Urothelium cell line (cell line): ENCODE data around the gene CTNNBL1.
"Not testable (repeated sequence)": the region's sequence is repeated elsewhere in the genome, so short reads cannot be mapped to it uniquely, and the experiment has no call there.

Source experiments
- DNase-seq: peaks from one replicate; pipeline ENCODE4 v3.0.0; 2011; ENCODE audit warnings: low spot score, mixed read lengths
- FAIRE-seq: peaks from 2 replicates; lab custom pipeline; 2011; peaks lifted over from hg19 to GRCh38; lab: Jason Lieb, UNC

The CTNNBL1 gene, protein sequence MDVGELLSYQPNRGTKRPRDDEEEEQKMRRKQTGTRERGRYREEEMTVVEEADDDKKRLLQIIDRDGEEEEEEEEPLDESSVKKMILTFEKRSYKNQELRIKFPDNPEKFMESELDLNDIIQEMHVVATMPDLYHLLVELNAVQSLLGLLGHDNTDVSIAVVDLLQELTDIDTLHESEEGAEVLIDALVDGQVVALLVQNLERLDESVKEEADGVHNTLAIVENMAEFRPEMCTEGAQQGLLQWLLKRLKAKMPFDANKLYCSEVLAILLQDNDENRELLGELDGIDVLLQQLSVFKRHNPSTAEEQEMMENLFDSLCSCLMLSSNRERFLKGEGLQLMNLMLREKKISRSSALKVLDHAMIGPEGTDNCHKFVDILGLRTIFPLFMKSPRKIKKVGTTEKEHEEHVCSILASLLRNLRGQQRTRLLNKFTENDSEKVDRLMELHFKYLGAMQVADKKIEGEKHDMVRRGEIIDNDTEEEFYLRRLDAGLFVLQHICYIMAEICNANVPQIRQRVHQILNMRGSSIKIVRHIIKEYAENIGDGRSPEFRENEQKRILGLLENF

GRCh38 chr20:37693635-37694626 is at the start of gene CTNNBL1:
TSS of gene CTNNBL1 (plus strand) at chr20:37694030. CDS start at chr20:37694123, 93 bp downstream.
- DNase-seq (peak; percentile 97), FAIRE-seq (peak; percentile 72)

GRCh38 chr20:37644605-37645004 is 49.2 kb upstream of the CTNNBL1 start:
- DNase-seq = no peak
- FAIRE-seq = no peak

GRCh38 chr20:37647946-37648345 is 45.9 kb upstream of the CTNNBL1 start:
- FAIRE-seq (no peak), DNase-seq (no peak)

DNA sequence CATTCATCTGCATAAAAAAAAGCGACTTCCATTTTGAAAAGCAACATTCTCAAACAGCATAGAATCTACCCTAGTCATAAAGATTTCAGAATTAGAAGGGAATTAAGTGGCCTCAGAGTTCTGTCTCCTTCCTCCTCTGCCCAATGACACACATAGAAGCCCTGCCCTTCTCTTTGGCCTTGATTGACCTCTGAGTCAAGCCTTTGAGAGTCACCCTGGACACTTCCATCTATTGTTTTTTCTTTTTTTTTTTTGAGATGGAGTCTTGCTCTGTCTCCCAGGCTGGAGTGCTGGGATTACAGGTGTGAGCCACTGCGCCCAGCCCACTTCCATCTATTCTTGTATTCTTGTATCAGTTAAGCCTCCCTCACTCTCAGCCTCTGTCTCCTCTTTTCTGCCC is 44.8 kb upstream of the CTNNBL1 start:
- DNase-seq = no peak
- no peak for FAIRE-seq

DNA sequence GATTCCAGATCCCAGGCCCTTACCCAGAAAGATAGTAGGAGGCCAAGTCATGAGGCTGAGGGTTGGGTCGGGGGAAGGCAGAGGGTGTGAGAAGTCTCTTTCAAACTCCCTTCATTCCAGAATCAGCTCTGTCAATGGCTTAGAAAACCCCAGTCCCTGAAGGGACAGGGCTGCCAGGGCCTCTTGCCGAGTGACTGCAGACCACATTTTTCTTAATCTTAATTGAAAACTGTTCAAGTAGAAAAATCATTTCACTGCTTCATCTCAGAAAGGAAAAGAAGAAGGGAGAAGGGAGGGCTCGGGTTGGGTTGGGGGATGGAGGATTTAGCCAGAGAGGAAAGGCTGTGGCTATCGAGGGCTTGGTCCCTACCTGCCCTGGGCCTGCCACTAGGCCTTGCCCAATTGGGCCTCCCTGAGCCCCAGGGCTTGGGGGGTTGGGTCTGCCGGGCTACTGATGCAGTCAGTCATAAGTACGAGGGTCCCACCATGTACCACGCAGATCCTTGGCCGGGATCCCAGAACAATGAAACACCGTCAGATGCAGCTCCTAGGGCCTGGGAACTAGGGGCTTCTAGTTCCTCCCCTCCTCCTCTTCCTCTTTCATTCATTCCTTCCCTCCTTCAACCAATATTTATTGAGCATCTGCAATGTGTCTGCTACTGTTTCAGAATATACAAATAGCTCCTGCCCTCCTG is 44.0 kb upstream of the CTNNBL1 start:
- FAIRE-seq = no peak
- DNase-seq = no peak

- no peak for FAIRE-seq
- DNase-seq = no peak
Measured at GRCh38 chr20:37650661-37651060, 43.2 kb upstream of the CTNNBL1 start.

DNA sequence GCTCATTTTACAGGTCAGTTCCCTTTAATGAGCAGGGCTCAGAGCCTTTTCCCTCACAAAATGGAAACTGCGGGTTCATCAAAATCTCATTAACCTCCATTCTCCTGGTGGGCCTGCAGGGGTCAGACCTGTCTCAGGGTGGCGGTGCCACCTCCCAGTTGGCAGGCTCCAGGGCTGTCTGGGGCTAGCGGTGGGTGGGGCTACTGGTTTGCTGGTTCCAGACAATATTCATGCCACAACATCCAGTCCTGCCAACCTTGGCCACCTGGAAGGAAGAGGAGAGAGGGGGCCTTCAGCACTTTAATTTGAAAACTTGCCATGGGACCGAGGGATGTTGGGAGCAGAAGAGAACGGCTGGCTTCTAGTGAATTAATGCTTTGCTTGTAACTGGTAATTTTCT is 41.9 kb upstream of the CTNNBL1 start:
- DNase-seq (peak; percentile 57), FAIRE-seq (no peak)

DNA sequence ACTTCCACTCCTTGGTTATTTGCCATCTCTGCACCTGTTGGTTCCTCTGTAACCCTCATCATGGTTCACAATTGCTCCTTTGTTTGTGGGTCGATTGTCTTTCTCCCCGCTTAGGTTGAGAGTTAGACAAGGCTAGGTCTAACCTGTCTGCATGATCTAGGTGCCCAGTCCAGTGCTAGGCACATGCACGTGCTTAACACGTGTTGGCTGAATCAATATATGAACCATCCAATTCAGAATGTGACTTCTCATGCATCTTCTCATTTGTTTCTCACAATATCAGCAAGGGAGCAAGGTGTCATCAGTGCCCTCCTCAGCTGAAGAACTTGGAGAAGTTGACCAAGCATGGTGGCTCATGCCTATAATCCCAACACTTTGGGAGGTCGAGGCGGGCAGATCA is 36.9 kb upstream of the CTNNBL1 start:
- no peak for DNase-seq
- no peak for FAIRE-seq

GRCh38 chr20:37657924-37658804 is 35.7 kb upstream of the CTNNBL1 start:
- FAIRE-seq (no peak), DNase-seq (no peak)

GRCh38 chr20:37661519-37661918 is 32.3 kb upstream of the CTNNBL1 start:
- no peak for FAIRE-seq
- no peak for DNase-seq

GRCh38 chr20:37662308-37662707 is 31.5 kb upstream of the CTNNBL1 start:
- FAIRE-seq (no peak), DNase-seq (no peak)

GRCh38 chr20:37664595-37664994 is 29.2 kb upstream of the CTNNBL1 start:
- FAIRE-seq, DNase-seq: not testable (repeated sequence)

- FAIRE-seq (no peak), DNase-seq (no peak)
Measured at GRCh38 chr20:37668166-37668565, 25.7 kb upstream of the CTNNBL1 start.

- DNase-seq = no peak
- no peak for FAIRE-seq
Measured at GRCh38 chr20:37669062-37669772, 24.6 kb upstream of the CTNNBL1 start.

GRCh38 chr20:37669773-37670236 is 24.0 kb upstream of the CTNNBL1 start:
- FAIRE-seq (no peak), DNase-seq (no peak)

DNA sequence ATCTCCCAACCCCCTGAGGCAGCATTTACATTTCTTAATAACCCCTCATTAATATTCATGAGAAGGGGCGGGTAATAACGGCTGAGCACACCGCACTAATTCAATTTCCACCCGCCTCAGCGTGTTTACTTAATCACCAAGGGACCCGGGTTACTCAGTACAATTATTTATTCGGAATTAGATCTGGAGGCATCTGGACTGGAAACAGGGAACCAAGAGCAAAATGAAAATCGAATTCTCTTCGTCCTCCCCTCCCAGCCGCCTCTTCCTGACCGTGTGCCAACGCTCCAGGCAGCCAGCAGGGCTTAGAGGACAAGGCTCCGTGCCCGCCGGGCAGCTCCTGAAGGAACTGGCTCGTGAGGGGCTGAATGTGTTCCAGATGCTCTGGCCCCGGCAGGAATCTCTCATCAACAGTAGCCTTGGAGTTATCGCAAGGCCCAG is 23.5 kb upstream of the CTNNBL1 start:
- no peak for DNase-seq

DNA sequence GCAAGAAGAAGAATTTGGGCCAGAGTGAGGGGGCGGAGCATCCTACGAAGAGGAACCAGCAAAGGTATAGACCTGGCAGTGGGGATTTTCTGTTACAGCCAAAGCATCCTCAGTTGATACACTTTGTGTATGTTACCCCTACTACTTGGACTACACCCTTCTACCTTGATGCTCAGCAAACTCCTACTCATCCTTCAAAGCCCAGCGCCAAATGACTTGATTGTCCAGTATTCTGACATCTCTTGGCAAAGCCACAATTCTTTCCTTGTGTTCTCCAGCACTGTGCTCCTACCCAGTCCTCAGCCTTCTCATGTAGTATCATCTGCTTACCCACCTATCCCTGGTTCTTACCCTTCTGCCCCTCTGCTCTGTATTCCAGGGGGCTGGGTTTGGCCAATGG is 21.7 kb upstream of the CTNNBL1 start:
- DNase-seq = no peak
- no peak for FAIRE-seq

More for the DNA sequence above, 23.5 kb upstream of the CTNNBL1 start:
- FAIRE-seq = no peak

DNA sequence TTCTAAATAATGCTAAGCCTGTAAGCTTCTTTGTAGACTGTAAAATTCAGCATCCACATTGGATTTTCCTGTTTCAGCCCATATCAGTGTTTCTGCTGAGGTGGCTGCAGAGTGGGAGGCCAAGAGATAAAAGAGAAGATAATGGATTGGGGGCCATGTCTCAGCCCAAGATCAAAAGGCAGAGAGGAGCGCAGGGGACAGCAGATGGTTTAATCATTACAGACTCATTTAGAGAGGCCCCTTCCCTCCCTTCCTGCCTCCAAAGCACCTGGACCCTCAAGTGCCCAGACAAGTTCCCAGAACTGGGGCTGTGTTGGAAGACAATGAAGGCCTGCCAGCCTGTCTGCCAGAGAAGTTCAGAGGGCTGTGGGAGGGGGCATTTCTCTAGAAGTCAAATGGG is 20.4 kb upstream of the CTNNBL1 start:
- DNase-seq = no peak

DNA sequence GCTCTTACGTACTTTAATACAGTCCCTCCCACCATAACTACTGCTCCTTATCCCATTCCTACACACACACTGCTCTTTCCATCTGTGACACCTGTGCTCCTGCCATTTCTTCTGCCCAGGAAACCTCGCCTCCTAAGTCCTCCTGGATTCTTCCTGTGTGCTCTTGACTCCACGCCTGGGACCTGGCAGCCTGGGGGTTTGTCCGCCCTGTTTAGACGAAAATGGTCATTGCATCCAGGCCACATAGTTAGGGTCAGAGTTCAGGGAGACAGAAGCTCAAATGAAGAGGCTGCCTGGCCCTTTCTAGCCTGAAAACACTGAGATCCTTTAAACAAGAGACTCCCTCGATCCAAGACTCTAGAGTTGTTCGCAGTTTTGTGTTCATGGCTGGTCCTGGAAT is 17.4 kb upstream of the CTNNBL1 start:
- DNase-seq = no peak
- peak; percentile 42 for FAIRE-seq

More for the DNA sequence above, 20.4 kb upstream of the CTNNBL1 start:
- no peak for FAIRE-seq
